HG03354 (cell line): ENCODE data around the gene ARHGAP8.

Experiments used
- ATAC-seq: cut with Tn5 transposase; IDR thresholded peaks from one replicate; pipeline ENCODE4 v1.9.1; 2021; ENCODE audit warnings: mild to moderate bottlenecking; ENCODE audit not compliant: unreplicated experiment, poor library complexity, severe bottlenecking

The ARHGAP8 gene

DNA sequence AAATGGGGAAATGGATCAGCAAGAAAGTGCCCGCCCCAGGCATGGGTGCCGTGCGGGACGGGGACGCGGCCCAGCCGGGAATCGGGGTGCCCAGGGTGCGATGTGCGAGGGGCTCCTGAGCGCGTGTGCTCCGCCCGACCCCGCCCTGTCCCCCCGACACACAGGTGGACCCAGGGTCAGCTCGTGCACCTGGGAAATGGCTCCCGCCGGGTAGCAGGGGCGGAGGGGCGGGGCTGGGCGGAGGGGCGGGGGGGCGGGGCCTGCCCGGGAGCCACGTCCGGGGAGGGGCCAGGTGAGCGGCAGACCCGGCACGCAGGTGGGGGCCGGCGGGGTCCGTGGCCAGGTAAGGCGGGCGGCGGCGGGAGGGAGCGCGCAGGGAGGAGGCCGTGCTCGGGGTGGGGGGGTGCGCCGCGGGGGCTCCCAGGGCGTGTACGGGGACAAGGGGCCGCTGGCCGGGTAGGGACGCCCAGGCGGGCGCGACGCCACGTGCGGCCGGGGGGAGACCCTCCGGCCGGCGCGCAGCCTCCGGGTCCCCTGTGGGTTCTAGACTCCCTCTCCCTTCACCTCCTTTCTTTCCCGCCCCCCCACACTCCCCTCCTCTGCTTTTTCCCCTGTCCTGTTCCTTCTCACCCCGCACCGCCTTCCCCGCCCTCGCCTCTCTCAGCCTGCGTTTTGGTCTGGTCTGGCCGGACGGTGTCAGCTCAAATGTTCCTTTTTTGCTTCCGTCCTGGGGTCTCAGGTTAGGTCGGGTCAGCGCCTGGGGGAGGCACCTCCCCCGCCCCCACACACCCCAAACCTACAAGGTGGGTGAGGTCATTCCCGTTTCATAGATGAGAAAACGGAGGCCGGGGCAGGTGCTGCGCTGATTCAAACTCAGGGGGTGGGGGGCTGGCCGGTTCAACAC, at the start of gene ARHGAP8:
TSS of gene ARHGAP8 (plus strand) at position 291 of the 904 bp plus-strand sequence. CDS start 33,953 bp downstream, outside the sequence.
- no peak for ATAC-seq

DNA sequence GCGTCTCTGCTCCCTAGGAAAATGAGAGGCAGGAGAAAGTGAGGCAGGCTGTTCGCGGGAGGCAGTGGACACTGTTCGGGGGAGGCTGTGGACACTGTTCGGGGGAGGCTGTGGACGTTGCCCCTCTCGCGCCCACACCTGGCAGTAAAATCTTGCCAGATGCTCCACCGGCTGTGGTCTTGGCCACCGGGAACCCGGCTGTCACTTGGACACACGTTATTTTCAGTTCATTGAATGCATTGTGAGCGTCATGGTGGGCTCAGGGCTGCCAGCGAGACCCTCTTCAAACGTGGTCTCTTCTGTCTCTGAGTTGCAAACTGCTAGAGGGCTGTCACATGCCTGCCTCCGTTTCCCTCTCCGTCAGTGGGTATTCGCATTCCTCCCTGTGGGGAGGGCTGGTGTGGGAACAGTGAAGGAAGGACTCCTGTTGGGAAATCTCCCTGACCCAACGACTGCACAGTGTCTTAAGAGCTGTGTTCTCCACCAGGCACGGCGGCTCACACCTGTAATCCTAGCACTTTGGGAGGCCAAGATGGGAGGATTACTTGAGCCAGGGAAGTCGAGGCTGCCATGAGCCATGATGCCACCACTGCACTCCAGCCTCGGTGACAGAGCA, 49.0 kb upstream of the ARHGAP8 start:
- ATAC-seq, result no peak

DNA sequence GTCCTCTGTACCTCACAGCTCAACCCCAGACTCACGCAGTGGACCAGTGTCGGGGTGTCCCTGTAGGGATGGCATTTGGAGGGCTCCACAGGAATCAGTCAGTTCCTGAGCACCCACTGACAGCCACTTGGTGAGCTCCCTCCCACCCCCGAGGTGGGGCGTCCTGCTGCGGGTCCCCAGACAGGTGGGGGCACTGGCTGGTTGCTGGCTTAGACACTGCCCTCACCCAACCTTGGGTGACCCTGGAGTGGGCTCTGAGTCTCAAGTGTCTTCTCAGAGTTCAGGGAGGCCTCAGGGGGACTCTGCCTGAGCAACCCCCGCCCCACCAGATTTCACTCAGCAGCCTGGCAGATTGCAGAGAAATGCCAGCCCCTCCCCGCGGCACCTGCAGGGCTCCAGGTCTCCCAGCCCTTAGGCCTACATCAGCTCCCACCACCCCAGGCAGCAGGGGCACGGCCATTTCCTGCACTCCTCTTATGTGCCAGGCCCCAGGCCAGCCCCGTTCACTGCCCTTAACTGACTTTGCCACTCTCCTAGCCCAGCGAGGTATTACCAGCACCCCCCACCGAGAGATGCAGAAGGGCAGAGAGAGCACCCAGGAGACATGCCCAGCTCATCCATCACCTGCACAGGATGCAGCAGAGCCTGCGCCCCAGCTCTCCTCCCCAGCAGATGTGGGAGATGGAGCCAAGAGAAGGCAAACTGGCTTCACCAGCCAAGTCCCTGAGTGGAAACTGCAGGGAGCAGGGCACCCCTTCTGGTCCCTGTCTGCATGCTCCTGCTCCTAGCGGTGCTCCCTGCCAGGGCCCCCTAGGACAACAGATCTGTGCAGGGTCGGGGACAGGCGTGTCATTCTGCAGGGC, 48.0 kb upstream of the ARHGAP8 start:
- ATAC-seq, result no peak

DNA sequence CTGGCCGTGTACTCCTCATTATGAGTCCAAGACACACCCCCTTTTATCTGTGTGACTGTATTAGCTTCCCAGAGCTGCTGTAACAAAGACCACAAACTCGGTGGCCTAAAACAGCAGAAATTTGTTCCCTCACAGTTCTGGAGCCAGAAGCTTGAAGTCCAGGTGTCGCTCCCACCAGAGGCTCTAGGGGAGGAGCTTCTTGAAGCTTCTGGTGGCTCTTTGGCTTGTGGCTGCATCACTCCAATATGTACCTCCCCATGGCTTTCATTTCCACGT, 47.4 kb upstream of the ARHGAP8 start:
- ATAC-seq, result no peak

DNA sequence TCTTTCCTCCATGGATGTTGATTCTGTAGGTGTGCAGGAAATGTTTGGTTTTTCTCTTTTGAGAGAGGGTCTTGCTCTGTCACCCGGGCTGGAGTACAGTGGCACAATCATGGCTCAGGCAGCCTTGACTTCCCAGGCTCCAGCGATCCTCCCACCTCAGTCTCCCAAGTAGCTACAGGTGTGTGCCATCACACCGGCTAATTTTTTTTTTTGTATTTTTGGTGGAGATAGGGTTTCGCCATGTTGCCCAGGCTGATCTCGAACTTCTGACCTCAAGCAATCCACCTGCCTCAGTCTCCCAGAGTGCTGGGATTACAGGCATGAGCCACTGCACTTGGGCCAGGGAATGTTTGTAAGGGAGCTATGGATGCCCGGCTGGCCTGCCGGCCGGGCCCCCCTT, 45.9 kb upstream of the ARHGAP8 start:
- ATAC-seq, result no peak

DNA sequence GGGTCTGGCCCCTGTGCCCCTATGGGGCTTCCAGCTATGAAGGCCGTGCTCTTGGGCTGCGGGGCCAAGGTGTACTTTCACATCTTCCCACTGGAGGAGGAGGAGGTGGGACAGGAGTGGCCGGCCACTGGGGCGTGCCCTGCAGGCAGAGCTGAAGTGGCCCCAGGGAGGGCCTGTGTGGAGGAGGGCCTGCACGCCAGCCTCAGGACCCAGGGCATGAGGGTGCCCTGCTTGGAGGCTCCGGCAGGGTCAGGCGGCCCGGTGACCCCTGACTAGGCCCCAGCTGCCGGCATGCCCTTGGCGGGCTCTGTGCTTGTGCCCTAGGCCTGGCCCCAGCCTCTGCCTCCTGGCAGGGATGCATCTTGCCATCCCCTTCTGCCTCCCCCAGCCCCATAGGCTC, 45.2 kb upstream of the ARHGAP8 start:
- ATAC-seq, result no peak

DNA sequence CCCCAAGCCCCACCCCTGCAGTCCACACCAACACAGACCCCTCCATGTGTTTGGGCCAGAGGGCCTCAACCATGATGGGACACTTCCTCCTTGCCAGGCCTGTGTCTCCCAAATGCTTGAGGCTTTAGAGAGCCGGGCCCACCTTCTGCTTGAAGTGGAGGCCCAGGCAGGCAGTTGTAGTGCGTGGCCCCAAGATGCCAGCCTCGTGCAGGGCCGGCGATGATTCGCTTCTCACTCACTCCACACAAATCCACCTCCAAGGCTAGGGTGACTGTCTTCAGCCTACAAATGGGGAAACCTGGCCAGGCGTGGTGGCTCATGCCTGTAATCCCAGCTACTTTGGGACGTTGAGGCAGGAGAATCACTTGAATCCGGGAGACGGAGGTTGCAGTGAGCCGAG, 44.6 kb upstream of the ARHGAP8 start:
- no peak for ATAC-seq

DNA sequence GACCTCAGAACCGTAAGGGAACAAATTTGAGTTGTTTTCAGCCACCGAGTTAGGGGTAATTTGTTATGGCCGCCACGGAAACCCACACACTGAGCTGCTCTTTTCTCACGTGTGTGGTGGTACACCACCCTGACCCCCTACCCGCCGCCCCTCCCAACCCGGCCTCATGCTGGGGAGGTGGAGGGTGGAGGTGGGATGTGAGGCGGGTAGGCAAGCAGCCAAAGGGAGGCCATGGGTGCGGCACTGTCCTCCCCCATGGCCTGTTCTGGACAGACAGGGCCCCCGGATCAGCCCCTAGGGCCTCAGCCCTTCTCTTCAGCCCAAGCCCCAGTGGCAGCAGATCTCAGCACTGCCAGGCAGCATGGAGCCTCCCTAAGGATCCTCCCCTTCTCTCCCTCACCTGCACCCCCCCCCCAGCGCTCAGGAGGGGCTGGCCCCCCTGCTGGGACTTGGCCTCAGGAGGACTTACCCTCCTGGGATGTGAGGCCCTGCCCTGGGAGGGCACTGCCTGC, 42.4 kb upstream of the ARHGAP8 start:
- ATAC-seq, result no peak

DNA sequence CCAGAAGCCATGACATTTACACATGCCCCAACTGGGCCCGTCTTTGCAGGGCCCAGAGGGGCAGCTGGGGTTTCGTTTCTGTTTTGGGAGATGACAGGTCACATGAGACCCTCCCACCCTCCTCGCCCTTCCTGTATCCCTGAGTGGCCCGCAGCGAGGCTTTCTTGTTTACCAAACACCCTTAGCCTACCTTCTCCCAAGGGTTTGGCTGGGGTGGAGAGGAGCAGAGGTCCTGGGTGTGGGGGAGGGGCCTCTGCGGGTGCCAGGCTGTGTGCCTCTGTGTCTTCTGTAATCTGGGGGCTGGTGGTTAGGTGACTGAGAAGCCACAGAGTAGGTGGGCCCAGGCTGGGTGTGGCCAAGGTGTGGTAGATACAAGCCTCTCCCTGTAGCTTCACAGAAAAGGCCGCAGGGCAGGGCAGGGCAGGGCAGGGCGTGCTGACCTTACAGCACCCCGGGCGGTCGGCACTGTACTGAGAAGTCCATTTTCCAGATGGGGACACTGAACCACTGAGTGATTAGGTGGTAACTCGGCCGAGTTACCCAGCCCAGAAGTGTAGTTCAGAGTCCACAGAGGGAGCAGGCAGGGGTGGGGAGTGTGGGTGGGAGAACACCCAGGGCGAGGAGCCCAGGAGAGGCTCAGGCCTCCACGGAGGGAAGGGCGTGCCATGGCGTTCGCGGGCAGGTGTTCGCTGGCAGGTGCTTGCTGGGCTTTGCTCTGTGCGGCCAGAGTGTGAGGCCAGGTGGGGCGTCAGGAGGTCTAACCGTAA, 41.7 kb upstream of the ARHGAP8 start:
- no peak for ATAC-seq

DNA sequence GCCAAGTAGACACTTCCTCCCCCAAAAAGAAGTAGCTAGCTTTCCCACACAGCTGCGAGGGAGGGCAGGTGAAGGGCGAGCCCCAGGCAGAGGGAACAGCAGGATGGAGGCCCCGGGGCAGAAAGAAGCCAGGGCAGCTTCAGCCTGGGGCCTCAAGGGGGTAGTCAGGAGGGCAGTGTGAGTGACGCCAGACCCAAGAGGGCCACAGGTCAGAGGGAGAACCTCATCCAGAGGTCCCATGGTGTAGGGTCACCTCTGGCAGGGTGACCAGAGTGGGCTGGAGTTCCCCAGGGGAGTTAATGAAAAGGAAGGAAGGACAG, 41.2 kb upstream of the ARHGAP8 start:
- no peak for ATAC-seq

DNA sequence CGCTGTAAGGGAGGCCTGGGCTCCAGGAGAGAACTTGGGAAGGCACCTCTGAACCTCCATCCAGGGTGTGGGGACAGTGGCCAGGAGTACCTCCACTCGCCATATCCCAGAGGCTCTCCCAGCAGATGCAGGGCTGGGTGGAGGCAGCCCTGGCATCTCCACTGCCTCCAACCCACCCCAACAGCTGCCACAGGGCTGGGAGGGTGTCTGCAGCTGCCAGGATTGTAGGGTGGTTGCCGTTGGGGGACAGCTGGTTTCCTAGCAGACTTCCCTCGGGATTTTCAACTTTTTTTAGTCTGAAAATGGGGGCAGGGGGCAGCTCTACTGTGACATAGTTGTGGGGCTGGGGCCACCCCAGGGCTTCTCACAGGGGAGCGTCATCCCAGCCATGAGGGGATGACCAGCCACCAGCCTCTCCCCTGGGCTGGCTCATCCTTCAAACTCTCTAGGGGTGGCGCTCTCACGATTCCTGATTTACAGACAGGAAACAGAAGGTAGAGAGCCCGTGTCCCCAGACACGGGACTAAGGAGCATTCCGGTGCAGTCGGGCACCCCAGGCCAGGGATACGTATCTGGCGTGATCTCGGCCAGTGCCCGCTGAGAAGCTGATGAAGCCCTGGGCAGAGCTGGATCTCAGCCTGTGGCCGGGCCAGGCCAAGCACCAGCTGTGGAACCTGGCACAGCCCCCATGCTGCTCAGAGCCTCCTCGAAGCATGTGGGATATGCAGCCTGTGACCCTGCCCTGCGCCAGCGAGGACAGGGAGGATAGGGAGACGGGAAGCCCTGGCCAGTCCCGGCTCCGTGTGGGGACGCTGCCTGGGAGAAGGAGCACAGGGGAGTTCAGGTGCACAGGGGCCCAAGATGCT, 40.5 kb upstream of the ARHGAP8 start:
- ATAC-seq, result no peak

DNA sequence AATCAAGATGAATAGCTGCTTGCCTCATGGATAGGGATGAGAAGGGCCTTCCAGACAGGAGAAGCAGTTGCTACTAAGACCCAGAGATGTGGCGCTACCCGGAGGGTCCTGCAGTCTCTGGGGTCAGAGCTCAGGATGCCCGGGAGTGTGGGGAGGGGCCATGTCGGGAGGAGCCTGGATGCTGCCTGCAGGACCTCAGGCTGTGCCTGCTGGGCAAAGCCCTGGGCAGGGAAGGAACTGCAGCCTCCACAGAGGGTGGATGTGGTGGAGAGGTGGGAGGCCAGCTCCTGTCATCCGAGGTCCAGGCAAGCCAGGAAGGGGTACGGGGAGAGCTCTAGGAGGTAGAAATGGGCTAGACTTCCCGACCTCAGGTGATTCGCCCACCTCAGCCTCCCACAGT, 39.4 kb upstream of the ARHGAP8 start:
- no peak for ATAC-seq

DNA sequence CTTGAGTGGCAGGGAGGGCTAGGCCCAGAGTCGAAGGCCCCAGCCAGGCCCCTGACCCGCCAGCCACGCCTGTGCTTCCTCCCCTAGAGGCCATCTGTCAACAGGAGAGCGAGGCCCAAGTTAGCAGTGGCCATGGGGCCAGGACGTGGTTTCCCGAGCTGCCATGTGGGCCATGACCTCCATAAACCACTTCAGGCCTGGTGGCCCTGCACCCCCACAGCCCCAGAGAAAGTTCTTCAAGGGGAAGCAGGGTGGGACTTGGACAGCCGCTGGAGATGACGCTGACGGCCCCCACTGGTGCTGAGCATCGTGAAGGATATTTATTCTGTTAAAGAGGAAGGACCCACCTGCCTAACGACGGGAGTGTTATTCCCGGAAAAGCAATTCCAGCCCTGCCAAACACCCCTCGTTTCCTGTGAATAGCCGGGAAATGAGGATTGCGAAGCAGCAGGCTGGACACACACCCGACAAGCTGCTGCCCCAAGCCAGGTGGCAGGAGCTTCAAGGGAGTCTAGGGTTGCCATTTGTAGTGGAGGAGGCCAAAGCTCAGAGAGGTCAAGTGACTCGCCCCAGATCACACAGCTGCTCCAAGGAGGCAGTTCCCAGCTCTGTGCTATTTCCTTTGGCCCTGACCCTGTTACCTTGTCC, 37.5 kb upstream of the ARHGAP8 start:
- no peak for ATAC-seq

DNA sequence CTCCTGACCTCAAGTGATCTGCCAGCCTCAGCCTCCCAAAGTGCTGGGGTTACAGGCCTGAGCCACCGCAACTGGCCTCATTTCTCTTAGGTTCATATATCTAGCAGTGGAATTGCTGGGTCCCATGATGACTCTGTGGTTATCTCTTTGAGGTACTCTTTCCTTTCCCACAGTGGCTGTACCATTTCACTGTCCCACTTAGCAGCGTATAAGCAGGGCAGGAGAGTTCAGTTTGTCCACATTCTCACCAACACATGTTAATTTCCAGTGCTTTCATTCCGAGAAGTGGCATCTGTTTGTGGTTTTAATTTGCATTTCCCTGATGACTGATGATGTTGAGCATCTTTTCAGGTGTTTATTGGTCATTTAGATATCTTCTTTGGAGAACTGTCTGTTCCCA, 34.0 kb upstream of the ARHGAP8 start:
- peak; percentile 47 for ATAC-seq

DNA sequence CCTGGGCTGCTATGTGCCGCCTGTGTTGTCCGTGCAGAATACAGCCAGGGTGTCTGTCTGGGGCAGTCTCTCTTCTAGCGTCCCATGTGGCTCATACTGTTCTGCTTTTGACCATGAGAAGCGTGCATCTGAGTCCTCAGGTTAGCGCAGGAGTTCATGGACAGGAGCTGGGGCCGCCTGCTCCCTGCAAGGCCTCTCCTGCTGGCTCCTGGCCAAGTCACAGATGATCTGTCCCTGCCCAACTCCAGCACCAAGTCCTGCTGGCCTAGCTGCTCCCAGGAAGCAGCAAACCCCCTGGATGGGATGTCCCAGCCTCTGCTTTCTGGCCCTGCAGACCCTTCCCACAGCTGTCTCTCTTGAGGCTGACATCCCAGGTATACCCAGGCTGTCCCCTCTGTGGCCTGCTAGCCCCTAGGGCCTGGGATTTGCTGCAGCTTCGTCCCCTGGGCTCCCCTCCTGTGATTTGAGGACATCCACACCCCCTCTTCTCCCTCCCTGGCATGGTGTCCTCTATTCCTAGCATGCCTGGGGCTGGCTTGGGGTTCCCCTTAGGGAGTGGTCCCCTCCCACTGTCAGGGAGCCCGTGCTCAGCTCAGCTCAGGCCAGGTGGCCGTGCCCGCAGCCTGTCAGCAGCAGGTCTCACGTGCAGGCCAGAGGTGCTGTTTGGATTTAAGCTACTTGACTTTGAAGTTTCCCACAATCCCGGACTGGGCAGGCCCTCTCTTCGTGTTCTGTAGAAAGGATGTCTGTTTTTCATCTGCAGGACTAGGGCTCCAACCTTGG, 32.6 kb upstream of the ARHGAP8 start:
- ATAC-seq, result no peak

DNA sequence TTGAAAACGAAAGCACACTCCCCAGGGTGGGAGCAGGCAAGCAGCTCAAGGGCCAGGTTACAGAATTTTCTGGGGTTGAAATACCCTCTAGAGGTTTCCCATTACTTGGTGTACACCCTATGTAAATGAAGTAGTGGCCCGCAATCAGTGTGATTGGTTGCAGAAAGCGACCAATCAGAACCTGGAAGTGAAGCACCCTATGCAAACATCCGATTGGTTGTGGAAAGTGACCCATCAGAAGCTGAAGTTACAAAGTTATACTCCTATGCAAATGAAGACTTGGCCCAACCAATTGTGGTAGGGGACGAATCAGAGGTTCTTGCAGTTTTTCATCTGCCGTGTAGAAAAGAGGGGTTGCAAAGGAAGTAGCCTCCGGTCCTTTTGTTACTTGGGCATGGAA, 31.2 kb upstream of the ARHGAP8 start:
- ATAC-seq, result no peak

DNA sequence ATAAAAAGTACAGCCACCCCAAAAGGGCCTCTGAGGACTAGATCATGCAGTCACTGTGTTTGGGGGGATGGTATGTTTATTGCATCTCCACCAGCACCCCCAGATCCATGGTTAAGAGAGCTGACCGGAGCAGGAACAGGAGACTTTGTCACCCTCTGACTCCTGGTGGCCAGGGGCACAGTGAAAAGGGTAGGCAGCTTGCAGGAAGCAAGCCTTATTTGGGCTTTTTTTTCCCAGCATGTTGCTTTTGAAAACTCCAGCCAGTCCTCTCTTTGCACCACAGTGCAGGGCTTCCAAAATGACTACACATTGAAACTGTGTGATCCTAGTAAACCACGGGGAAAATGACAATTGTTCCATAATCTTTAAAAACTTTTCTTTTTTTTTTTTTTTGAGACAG, 29.8 kb upstream of the ARHGAP8 start:
- no peak for ATAC-seq

DNA sequence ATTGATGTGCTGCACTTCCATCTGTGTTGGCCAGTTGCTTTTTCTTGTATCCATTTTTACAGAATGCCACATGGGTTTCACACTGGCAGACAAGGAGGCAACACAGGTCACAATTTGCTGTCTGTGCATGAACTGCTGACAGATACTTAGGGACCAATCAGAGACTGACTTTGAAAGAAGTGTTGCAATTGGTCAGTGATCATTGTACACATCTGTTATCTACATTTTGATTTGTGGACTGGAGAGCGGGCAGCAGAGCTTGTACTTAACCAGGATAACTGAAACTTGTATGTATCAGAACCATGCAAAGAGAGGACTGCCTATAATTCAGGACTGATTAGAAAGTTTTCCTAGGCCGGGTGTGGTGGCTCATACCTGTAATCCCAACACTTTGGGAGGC, 28.6 kb upstream of the ARHGAP8 start:
- ATAC-seq, result no peak
